ENCODE results near the gene DGCR2. TPM values are rescaled to one million over a fixed set of nuclear protein-coding genes. Genes with fewer than 3 reads are reported as not detected.

Gene DGCR2
- total RNA-seq, 1 donor from 2014 or later, result 64.4 TPM

DNA sequence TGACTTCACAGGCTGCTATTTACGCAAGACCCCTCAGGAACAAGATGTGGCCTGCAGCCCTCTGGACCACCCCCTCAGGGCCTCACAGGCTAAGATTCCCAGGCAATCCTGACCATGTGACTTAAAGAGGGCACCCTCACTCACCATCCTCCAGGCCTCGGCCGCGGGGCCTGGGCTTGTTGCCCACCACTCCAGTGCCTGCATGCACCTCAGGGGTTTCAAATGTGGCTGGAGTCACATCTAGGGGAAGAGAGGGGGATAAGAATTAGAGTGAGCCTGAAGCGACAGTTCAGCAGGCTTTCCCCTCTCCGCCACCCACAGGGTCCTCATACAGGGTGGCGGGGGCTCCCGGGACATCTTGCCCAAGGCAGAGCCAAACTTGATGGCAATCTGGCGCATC lies 20.2 kb upstream of the DGCR2 start:
- H3K4me3 Mint-ChIP-seq (ENCODE audit: unreplicated experiment), result peak overlapping the region; percentile 55
- H3K9me3 Mint-ChIP-seq (ENCODE audit: unreplicated experiment), result no peaks in the 10 kb centered on the region
- no peak for DNase-seq (ENCODE audit: extremely low spot score, unreplicated experiment)
- TF ChIP-seq, protein P1, sequence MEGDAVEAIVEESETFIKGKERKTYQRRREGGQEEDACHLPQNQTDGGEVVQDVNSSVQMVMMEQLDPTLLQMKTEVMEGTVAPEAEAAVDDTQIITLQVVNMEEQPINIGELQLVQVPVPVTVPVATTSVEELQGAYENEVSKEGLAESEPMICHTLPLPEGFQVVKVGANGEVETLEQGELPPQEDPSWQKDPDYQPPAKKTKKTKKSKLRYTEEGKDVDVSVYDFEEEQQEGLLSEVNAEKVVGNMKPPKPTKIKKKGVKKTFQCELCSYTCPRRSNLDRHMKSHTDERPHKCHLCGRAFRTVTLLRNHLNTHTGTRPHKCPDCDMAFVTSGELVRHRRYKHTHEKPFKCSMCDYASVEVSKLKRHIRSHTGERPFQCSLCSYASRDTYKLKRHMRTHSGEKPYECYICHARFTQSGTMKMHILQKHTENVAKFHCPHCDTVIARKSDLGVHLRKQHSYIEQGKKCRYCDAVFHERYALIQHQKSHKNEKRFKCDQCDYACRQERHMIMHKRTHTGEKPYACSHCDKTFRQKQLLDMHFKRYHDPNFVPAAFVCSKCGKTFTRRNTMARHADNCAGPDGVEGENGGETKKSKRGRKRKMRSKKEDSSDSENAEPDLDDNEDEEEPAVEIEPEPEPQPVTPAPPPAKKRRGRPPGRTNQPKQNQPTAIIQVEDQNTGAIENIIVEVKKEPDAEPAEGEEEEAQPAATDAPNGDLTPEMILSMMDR (IDR thresholded peaks at IDR 0.05), result no peak
- peaks cover 15% of the 10 kb centered on the region for H3K4me1 Mint-ChIP-seq (ENCODE audit: unreplicated experiment)
- peaks cover 5% of the 10 kb centered on the region for H3K27me3 Mint-ChIP-seq (ENCODE audit: unreplicated experiment)
- H3K36me3 Mint-ChIP-seq (ENCODE audit: unreplicated experiment), result peaks cover 14% of the 10 kb centered on the region
- H3K27ac Mint-ChIP-seq (ENCODE audit: unreplicated experiment), result no peak overlapping the region

DNA sequence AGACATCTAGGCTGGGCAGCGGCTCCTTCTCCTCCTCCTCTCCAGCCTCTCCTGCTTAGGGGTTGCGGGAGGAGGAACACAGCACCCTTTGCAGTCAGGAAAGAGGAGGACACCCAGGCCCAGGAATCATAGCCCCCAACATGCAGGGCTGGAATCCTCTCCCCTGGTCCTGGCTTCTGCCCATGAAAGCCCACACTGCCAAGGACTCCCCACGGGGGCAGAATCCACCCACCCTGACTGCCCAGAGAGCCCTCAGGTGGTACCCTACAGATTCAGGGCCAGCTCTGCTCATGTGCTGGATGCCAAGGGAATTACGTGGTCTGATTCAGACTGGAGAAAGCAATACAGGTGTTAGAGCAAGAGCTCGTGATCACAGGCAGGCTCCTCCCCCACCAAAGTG lies 17.8 kb upstream of the DGCR2 start:
- no peaks in the 10 kb centered on the region for H3K27me3 Mint-ChIP-seq (ENCODE audit: unreplicated experiment)
- no peak overlapping the region for H3K4me3 Mint-ChIP-seq (ENCODE audit: unreplicated experiment)
- H3K27ac Mint-ChIP-seq (ENCODE audit: unreplicated experiment), result no peak overlapping the region
- TF ChIP-seq, protein P1 (IDR thresholded peaks at IDR 0.05), result no peak
- no peaks in the 10 kb centered on the region for H3K9me3 Mint-ChIP-seq (ENCODE audit: unreplicated experiment)
- peaks cover 15% of the 10 kb centered on the region for H3K4me1 Mint-ChIP-seq (ENCODE audit: unreplicated experiment)
- H3K36me3 Mint-ChIP-seq (ENCODE audit: unreplicated experiment), result peaks cover 29% of the 10 kb centered on the region
- no peak for DNase-seq (ENCODE audit: extremely low spot score, unreplicated experiment)

DNA sequence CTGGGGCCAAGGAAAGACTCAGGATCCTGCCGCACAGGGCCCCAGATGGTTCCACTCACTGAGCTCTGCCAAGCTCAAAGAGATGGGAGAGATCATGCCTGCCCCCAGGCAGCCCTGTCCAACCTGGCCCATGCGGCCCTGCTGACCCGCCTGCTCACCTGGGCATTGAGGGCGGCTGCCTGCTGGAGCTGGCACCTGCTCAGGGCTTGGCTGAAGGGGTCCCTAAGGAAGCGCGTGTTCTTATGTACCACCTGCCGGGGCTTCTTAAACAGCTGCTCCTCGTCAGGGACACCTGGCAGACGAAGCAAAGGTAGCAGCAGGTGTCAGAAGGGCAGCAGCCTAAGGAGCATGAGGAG lies 16.8 kb upstream of the DGCR2 start:
- H3K27ac Mint-ChIP-seq (ENCODE audit: unreplicated experiment), result no peak overlapping the region
- peaks cover 32% of the 10 kb centered on the region for H3K36me3 Mint-ChIP-seq (ENCODE audit: unreplicated experiment)
- H3K4me1 Mint-ChIP-seq (ENCODE audit: unreplicated experiment), result peaks cover 7% of the 10 kb centered on the region
- no peak overlapping the region for H3K4me3 Mint-ChIP-seq (ENCODE audit: unreplicated experiment)
- H3K9me3 Mint-ChIP-seq (ENCODE audit: unreplicated experiment), result no peaks in the 10 kb centered on the region
- TF ChIP-seq, protein P1 (IDR thresholded peaks at IDR 0.05), result no peak
- no peak for DNase-seq (ENCODE audit: extremely low spot score, unreplicated experiment)
- H3K27me3 Mint-ChIP-seq (ENCODE audit: unreplicated experiment), result no peaks in the 10 kb centered on the region

DNA sequence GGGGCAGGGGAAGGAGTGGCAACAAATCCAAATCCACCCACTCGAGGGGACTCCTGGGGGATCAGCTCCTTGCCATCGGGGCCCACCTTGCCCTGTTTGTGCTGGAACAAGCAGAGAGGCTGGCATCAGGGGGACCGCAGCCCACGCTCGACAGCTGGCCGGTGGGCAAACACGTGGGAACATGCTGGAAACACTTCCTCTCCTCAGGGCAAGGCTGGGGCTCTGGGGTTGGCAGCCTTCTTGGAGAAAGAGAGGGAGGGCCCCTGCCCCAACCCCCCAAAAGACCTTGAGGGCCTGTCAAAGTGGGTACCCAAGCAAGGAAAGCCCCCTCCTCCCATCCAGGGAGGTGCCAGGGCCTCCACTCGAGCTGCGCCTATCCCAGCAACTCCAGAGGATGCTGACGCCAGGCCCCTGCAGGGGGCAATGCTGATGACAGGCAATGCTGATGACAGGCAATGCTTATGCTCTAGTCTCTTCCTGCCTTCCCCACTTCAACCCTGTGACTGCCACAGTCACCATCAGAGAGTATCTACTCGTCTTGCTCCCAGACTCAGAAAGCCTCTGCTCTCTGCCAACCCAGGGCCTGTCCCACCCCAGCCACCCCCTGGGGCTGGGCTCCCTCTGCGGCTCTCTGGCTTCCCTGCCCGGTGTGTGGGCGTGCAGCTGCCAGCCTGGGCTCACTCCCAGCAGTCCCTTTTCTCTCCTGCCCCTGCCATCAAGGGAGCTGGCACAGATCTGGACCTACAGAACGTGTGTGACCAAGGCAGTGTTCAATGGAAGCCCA lies 16.2 kb upstream of the DGCR2 start:
- Mint-ChIP-seq H3K4me1 (ENCODE audit: unreplicated experiment) (peaks cover 3% of the 10 kb centered on the region), H3K36me3 (ENCODE audit: unreplicated experiment) (peaks cover 35% of the 10 kb centered on the region), H3K27me3 (ENCODE audit: unreplicated experiment) (no peaks in the 10 kb centered on the region), H3K4me3 (ENCODE audit: unreplicated experiment) (no peak overlapping the region), H3K27ac (ENCODE audit: unreplicated experiment) (no peak overlapping the region), H3K9me3 (ENCODE audit: unreplicated experiment) (no peaks in the 10 kb centered on the region)
- no peak for DNase-seq (ENCODE audit: extremely low spot score, unreplicated experiment)
- TF ChIP-seq, protein P1 (IDR thresholded peaks at IDR 0.05), result no peak

DNA sequence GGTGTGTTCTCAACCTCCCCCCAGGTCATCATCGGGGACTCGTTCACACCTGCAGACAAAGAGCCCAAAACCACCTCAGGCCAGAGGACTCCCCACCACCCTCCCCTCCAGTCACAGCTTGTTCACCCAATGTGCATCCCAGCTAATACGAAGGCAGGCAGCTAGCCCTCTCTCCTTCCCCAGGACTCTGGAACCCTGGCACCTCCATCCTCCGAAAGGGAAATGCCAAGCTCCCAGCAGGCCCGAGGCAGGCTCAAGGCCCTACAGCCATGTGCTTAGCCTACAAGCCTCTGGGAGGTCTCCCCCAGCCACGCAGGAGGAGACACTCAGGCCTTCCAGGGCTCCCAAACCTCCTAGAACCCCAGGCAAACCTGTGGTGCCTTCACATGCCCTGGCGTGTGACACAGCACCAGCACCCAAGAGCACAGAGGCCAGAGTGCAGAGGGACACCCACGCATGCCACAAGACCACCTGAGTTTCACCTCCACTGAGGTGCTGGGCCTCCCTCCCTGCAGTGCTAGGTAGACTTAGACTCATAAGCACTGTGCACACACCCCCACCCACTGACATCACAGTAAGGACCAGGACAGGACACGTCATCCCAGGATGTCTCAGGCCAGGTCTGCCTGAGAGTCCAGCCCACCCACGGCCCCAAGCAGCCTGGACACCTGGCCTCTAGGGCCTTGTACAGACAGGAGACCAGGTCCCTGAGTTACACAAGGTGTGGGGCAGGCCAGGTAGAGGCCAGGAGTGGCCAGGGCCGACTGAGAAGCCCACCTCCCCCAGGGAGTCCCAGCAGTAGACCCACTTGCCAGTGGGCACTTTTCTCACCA lies 15.4 kb upstream of the DGCR2 start:
- Mint-ChIP-seq H3K36me3 (ENCODE audit: unreplicated experiment) (peaks cover 38% of the 10 kb centered on the region), H3K4me1 (ENCODE audit: unreplicated experiment) (no peaks in the 10 kb centered on the region), H3K4me3 (ENCODE audit: unreplicated experiment) (no peak overlapping the region), H3K27me3 (ENCODE audit: unreplicated experiment) (no peaks in the 10 kb centered on the region), H3K9me3 (ENCODE audit: unreplicated experiment) (no peaks in the 10 kb centered on the region), H3K27ac (ENCODE audit: unreplicated experiment) (no peak overlapping the region)
- TF ChIP-seq, protein P1 (IDR thresholded peaks at IDR 0.05), result no peak
- no peak for DNase-seq (ENCODE audit: extremely low spot score, unreplicated experiment)
